ENCODE measurements around the gene PCBP4. TPM values are rescaled to one million over a fixed set of nuclear protein-coding genes. Genes with fewer than 3 reads are reported as not detected.
A peak's percentile ranks its signal among the peaks of the same experiment; 100 is the strongest.

Gene PCBP4
- total RNA-seq, 1 experiment from 2014 or later, result 48.8 TPM

- H3K79me2 ChIP-seq (ENCODE audit: insufficient read depth, low read length), result no peaks in the 10 kb centered on the region
- H3K9ac ChIP-seq (ENCODE audit: low read length), result no peak overlapping the region
- BruUV-seq (replicated peaks), result no TSS peak
- CTCF ChIA-PET, result interaction anchor here (0.7 to 2.3 kb wide), 7 partner anchors 9 to 335 kb away, joined by 3 to 7 read pairs (median 5); no protein-coding TSS in a partner anchor
- intact Hi-C loops (cut with micrococcal nuclease), result loop anchor here (5.0 kb wide), 1 partner anchor 333 kb away; no protein-coding TSS in a partner anchor
- no peaks in the 10 kb centered on the region for H3K9me3 ChIP-seq (ENCODE audit: control insufficient read depth in 1 of 2, insufficient read depth in 1 of 2, low read depth in 1 of 2, low read length in 2 of 2)
- no peak overlapping the region for H2AFZ ChIP-seq (ENCODE audit: low read depth, low read length, poor library complexity, severe bottlenecking)
- RAD21 ChIA-PET (ENCODE audit: low non-redundant PET in 1 of 2, low total read pairs in 2 of 2, uncharacterized antibody in 2 of 2, unreplicated experiment in 2 of 2), result interaction anchor here (0.6 to 0.8 kb wide), 2 partner anchors 61 to 333 kb away, joined by 3 to 4 read pairs; no protein-coding TSS in a partner anchor
- POLR2A ChIA-PET, result no interaction called here
- no peak overlapping the region for H3K4me2 ChIP-seq (ENCODE audit: low read length)
- no peaks in the 10 kb centered on the region for H4K20me1 ChIP-seq (ENCODE audit: insufficient read depth)
- H3K4me3 ChIP-seq (replicated peaks in 1 of 2; ENCODE audit: low read depth in 1 of 2, low read length in 2 of 2), result no peak overlapping the region
- H3K27ac ChIP-seq (ENCODE audit: low read depth, low read length), result no peak overlapping the region
- H3K4me1 ChIP-seq (ENCODE audit: control insufficient read depth in 1 of 2, insufficient read depth in 2 of 2, low read length in 2 of 2), result peaks cover 4 to 23% of the 10 kb centered on the region in 2 experiments
- ATAC-seq, result no peak
- no peaks in the 10 kb centered on the region for H3K9me2 ChIP-seq (ENCODE audit: insufficient read depth)
- DNase-seq (ENCODE audit: low read depth, low spot score), result no peak
- TF ChIP-seq CTCF (IDR thresholded peaks at IDR 0.05 in 2 of 3, conservative IDR thresholded peaks at IDR 0.05 in 1 of 3; ENCODE audit: borderline replicate concordance in 1 of 3, insufficient read depth in 1 of 3, low read depth in 2 of 3, low read length in 2 of 3) (0 out of 6 replicates have a peak, but pooled peaks of 1 of the 3 experiments have one; percentile 5), ZFX (IDR thresholded peaks at IDR 0.05) (no peak), POLR2A (IDR thresholded peaks at IDR 0.05; ENCODE audit: borderline replicate concordance, extremely low read depth, insufficient read depth, insufficient read length) (no peak)
- H3K27me3 ChIP-seq (ENCODE audit: insufficient read depth, low read length), result no peaks in the 10 kb centered on the region
- H3K36me3 ChIP-seq (ENCODE audit: control insufficient read depth in 1 of 2, insufficient read depth in 2 of 2, low read length in 2 of 2), result no peaks in the 10 kb centered on the region
These were observed 37.0 kb upstream of the PCBP4 start for GRCh38 chr3:52004163-52004787.

GRCh38 chr3:52002748-52003147 is 35.5 kb upstream of the PCBP4 start:
- H3K4me3 ChIP-seq (replicated peaks in 1 of 2; ENCODE audit: low read depth in 1 of 2, low read length in 2 of 2), result no peak overlapping the region
- no peak overlapping the region for H2AFZ ChIP-seq (ENCODE audit: low read depth, low read length, poor library complexity, severe bottlenecking)
- RAD21 ChIA-PET (ENCODE audit: low non-redundant PET in 1 of 2, low total read pairs in 2 of 2, uncharacterized antibody in 2 of 2, unreplicated experiment in 2 of 2), result no interaction called here
- POLR2A ChIA-PET, result no interaction called here
- no peaks in the 10 kb centered on the region for H3K9me2 ChIP-seq (ENCODE audit: insufficient read depth)
- H3K79me2 ChIP-seq (ENCODE audit: insufficient read depth, low read length), result no peaks in the 10 kb centered on the region
- H3K27ac ChIP-seq (ENCODE audit: low read depth, low read length), result no peak overlapping the region
- no peak for DNase-seq (ENCODE audit: low read depth, low spot score)
- H3K27me3 ChIP-seq (ENCODE audit: insufficient read depth, low read length), result no peaks in the 10 kb centered on the region
- no peaks in the 10 kb centered on the region for H3K9me3 ChIP-seq (ENCODE audit: control insufficient read depth in 1 of 2, insufficient read depth in 1 of 2, low read depth in 1 of 2, low read length in 2 of 2)
- CTCF ChIA-PET, result interaction anchor here (1.4 to 2.6 kb wide), 3 partner anchors 50 to 142 kb away, joined by 3 to 13 read pairs (median 6); no protein-coding TSS in a partner anchor
- no peak overlapping the region for H3K4me2 ChIP-seq (ENCODE audit: low read length)
- no peaks in the 10 kb centered on the region for H4K20me1 ChIP-seq (ENCODE audit: insufficient read depth)
- intact Hi-C loops (cut with micrococcal nuclease), result loop anchor here (5.0 kb wide), 1 partner anchor 335 kb away; no protein-coding TSS in a partner anchor
- no peak for ATAC-seq
- H3K36me3 ChIP-seq (ENCODE audit: control insufficient read depth in 1 of 2, insufficient read depth in 2 of 2, low read length in 2 of 2), result no peaks in the 10 kb centered on the region
- BruUV-seq (replicated peaks), result no TSS peak
- TF ChIP-seq POLR2A (IDR thresholded peaks at IDR 0.05; ENCODE audit: borderline replicate concordance, extremely low read depth, insufficient read depth, insufficient read length), result no peak
- no peak overlapping the region for H3K9ac ChIP-seq (ENCODE audit: low read length)
- H3K4me1 ChIP-seq (ENCODE audit: control insufficient read depth in 1 of 2, insufficient read depth in 2 of 2, low read length in 2 of 2), result peaks cover 10 to 32% of the 10 kb centered on the region in 2 experiments
